B cell (primary cell): ENCODE data around the gene C10orf105. TPM values are rescaled to one million over a fixed set of nuclear protein-coding genes. Genes with fewer than 3 reads are reported as not detected.
A peak's percentile ranks its signal among the peaks of the same experiment; 100 is the strongest.

ENCODE experiments used
- ATAC-seq: fragments of 200-7000 bp; cut with Tn5 transposase; one replicate; pipeline ENCODE4 v1.10.0; 2021; ENCODE audit warnings: low read depth, mild to moderate bottlenecking, moderate number of reproducible peaks, moderate library complexity
- CTCF ChIA-PET: fragments of 350-600 bp; sonication (Branson Sonifier 250); formaldehyde crosslinking; loops from one replicate; lab custom pipeline; 2021; ENCODE audit warnings: antibody characterized with exemption, inconsistent platforms; lab: Charles Lee
- POLR2A ChIA-PET: fragments of 350-600 bp; sonication (Branson Sonifier 250); formaldehyde crosslinking; loops from one replicate; lab custom pipeline; 2021; ENCODE audit warnings: antibody characterized with exemption; lab: Charles Lee
- DNase-seq: peaks from one replicate; pipeline ENCODE4 v3.0.0; 2013
- H2AFZ ChIP-seq: 2 replicates; pipeline ENCODE4 v1.6.1; 2012; ENCODE audit warnings: mild to moderate bottlenecking, low read depth, low read length; ENCODE audit not compliant: insufficient read depth, poor library complexity, severe bottlenecking
- H3K27ac ChIP-seq, 2 donors: 1 replicate in 1 of 2; 2 replicates in 1 of 2; pipeline ENCODE4 v1.5.1; 2012 to 2013; ENCODE audit warnings: low read length in 2 of 2, mild to moderate bottlenecking in 2 of 2, moderate library complexity in 1 of 2
- H3K27me3 ChIP-seq, 4 experiments: fragments of 200-600 bp in 1 of 4; sonication (generic) in 1 of 4; replicated peaks in 1 of 4; 1 replicate in 2 of 4; 2 replicates in 2 of 4; pipeline versions ENCODE4 v1.6.1 to v1.7.0; 2013 to 2016; ENCODE audit warnings: low read length in 3 of 4, mild to moderate bottlenecking in 2 of 4, mixed read lengths in 1 of 4, moderate library complexity in 1 of 4; ENCODE audit not compliant: insufficient read depth in 4 of 4, control insufficient read depth in 3 of 4; ENCODE audit errors: control extremely low read depth in 1 of 4
- H3K36me3 ChIP-seq, 2 experiments: replicated peaks in 1 of 2; 1 replicate in 1 of 2; 2 replicates in 1 of 2; pipeline versions ENCODE4 v1.6.1 to v1.7.1; 2013; ENCODE audit warnings: low read length in 1 of 2; ENCODE audit not compliant: insufficient read depth in 2 of 2, control insufficient read depth in 1 of 2; ENCODE audit errors: control extremely low read depth in 1 of 2, extremely low read depth in 1 of 2
- H3K4me1 ChIP-seq, 2 donors: fragments of 200-600 bp in 1 of 2; sonication (generic) in 1 of 2; 1 replicate in 1 of 2; 2 replicates in 1 of 2; pipeline versions ENCODE4 v1.5.1 to v1.6.1; 2013 to 2017; ENCODE audit warnings: low read length in 2 of 2; ENCODE audit not compliant: control insufficient read depth in 2 of 2, insufficient read depth in 2 of 2
- H3K4me2 ChIP-seq: replicated peaks from 2 replicates; pipeline ENCODE3; 2012; ENCODE audit warnings: mild to moderate bottlenecking, low read depth, low read length; ENCODE audit not compliant: poor library complexity, severe bottlenecking
- H3K4me3 ChIP-seq, 5 experiments: fragments of 200-600 bp in 1 of 5; sonication (generic) in 1 of 5; 1 replicate in 3 of 5; 2 replicates in 2 of 5; pipeline versions ENCODE4 v1.5.1 to v1.7.0; 2011 to 2016; ENCODE audit warnings: low read length in 4 of 5, mild to moderate bottlenecking in 4 of 5, low read depth in 2 of 5, control low read depth in 1 of 5, moderate library complexity in 1 of 5; ENCODE audit not compliant: insufficient read depth in 1 of 5; ENCODE audit errors: control extremely low read depth in 1 of 5, extremely low read depth in 1 of 5
- H3K79me2 ChIP-seq: fragments of 200-600 bp; sonication (generic); one replicate; pipeline ENCODE4 v1.6.0; 2016; ENCODE audit warnings: low read length; ENCODE audit not compliant: control insufficient read depth, insufficient read depth
- H3K9ac ChIP-seq: fragments of 200-600 bp; sonication (generic); 2 replicates; pipeline ENCODE4 v1.6.1; 2017; ENCODE audit warnings: mild to moderate bottlenecking, low read length, moderate library complexity
- H3K9me3 ChIP-seq, 3 donors: one replicate each; pipeline versions ENCODE4 v1.6.1 to v1.7.1; 2013; ENCODE audit warnings: low read length in 2 of 3; ENCODE audit not compliant: control insufficient read depth in 2 of 3, insufficient read depth in 1 of 3; ENCODE audit errors: control extremely low read depth in 1 of 3
- H4K20me1 ChIP-seq: 2 replicates; pipeline ENCODE4 v1.6.0; 2012; ENCODE audit warnings: mild to moderate bottlenecking, low read length; ENCODE audit not compliant: insufficient read depth, control insufficient read depth, poor library complexity, severe bottlenecking
- H3K27ac Mint-ChIP-seq: one replicate; pipeline ENCODE4 v1.8.0; 2021; ENCODE audit warnings: mixed read lengths
- H3K27me3 Mint-ChIP-seq: one replicate; pipeline ENCODE4 v1.8.0; 2021; ENCODE audit warnings: mixed read lengths
- H3K4me1 Mint-ChIP-seq: one replicate; pipeline ENCODE4 v1.8.0; 2021; ENCODE audit warnings: mixed read lengths
- H3K4me3 Mint-ChIP-seq: one replicate; pipeline ENCODE4 v1.8.0; 2021; ENCODE audit warnings: mixed read lengths
- H3K9me3 Mint-ChIP-seq: one replicate; pipeline ENCODE4 v1.8.0; 2022; ENCODE audit warnings: mixed read lengths; ENCODE audit not compliant: insufficient read depth
- EZH2 ChIP-seq: IDR thresholded peaks from 2 replicates; pipeline ENCODE4 v1.6.1; 2012; ENCODE audit warnings: borderline replicate concordance, low read depth, mild to moderate bottlenecking, moderate library complexity, low read length; ENCODE audit not compliant: insufficient read depth, poor library complexity, severe bottlenecking
- WGBS: methylation state at CpG from one replicate; pipeline ENCODE4 v1.1.5; 2013; ENCODE audit warnings: missing lambda C conversion rate; ENCODE audit not compliant: insufficient coverage; 5-methylcytosine and 5-hydroxymethylcytosine counted together
- intact Hi-C: fragments of 100-400 bp; cut with micrococcal nuclease; formaldehyde crosslinking; loops from one replicate; pipeline ENCODE4 v1.10.0; 2022
- polyA plus RNA-seq: library from polyadenylated mRNA; depleted of rRNA; stranded (reverse); fragments of >200 nt; gene quantifications from 2 replicates; pipeline ENCODE4 v1.2.3, GENCODE V29; 2012
- total RNA-seq, 2 donors: library from RNA; stranded (reverse); fragments of 120-200 nt in 1 of 2; gene quantifications; 1 replicate in 1 of 2; 2 replicates in 1 of 2; pipeline versions ENCODE4 v1.2.3 to v1.2.4, GENCODE V29; 2013 to 2022
- TF ChIP-seq, protein P1 (sequence below): fragments of 200-600 bp; IDR thresholded peaks from one replicate; pipeline ENCODE4 v1.8.0; 2022; ENCODE audit warnings: antibody characterized with exemption, mild to moderate bottlenecking

C10orf105 gene
- total and polyA plus RNA-seq, 2 donors (not counting 1 experiment from before 2014, with no cell fraction given): 0.03 TPM; not detected in 1

DNA sequence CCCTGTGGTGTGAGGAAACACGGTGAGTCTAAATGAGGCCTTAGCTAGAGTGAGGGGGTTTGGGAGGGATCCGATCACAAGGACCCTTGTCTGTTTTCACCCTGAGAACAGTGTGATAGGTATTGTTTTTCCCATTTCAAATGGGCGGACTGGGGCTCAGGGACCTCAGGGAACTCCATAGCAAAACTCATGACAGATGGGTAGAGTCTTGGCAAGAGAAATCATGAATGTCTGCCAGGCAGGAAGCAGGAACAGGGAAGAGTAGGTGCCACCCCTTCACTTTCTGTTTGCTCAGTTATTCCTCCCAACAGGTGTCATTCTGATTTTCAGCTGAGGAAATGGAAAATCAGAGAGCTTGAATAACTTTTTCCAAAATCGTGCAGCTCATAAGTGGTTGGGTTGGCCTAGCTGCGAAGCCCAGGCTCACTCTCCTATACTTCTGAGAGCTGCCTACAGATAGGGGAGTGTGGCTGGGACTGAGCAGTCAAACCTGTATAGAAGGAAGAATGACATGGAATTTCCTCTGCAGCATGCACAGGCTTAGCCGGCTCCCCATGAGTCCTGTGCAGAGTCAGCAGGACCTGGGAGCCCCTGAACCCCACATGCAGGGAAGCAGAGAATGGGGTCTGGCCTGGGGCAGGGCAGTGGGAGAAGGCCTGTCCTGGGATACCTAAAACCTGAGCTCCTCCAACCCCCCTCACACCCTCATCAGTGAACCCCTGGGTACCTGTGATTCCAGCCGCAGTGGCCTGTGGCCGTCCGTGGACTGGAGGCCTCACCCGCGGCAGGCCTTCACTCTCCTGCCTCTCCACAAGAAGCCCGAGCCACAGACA is 17.6 kb upstream of the C10orf105 start:
- WGBS: 72% methylated on average over 12 of the region's 12 CpGs
- H3K36me3 ChIP-seq: no peaks in the 10 kb centered on the region
- POLR2A ChIA-PET: no interaction called here
- DNase-seq (no peak), ATAC-seq (no peak)
- intact Hi-C loops: no loop called here
- Mint-ChIP-seq H3K27ac (peak overlapping the region; percentile 93), H3K9me3 (no peaks in the 10 kb centered on the region), H3K27me3 (no peaks in the 10 kb centered on the region), H3K4me3 (no peak overlapping the region), H3K4me1 (peaks cover 80% of the 10 kb centered on the region)
- TF ChIP-seq, protein P1, sequence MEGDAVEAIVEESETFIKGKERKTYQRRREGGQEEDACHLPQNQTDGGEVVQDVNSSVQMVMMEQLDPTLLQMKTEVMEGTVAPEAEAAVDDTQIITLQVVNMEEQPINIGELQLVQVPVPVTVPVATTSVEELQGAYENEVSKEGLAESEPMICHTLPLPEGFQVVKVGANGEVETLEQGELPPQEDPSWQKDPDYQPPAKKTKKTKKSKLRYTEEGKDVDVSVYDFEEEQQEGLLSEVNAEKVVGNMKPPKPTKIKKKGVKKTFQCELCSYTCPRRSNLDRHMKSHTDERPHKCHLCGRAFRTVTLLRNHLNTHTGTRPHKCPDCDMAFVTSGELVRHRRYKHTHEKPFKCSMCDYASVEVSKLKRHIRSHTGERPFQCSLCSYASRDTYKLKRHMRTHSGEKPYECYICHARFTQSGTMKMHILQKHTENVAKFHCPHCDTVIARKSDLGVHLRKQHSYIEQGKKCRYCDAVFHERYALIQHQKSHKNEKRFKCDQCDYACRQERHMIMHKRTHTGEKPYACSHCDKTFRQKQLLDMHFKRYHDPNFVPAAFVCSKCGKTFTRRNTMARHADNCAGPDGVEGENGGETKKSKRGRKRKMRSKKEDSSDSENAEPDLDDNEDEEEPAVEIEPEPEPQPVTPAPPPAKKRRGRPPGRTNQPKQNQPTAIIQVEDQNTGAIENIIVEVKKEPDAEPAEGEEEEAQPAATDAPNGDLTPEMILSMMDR: no peak
- no peak for TF ChIP-seq EZH2
- H3K9me3 ChIP-seq: no peaks in the 10 kb centered on the region
- H3K4me1 ChIP-seq: peaks cover 41 to 67% of the 10 kb centered on the region in 2 donors
- no peak overlapping the region for H3K9ac ChIP-seq
- peak overlapping the region; percentile 77 to 82 for H3K27ac ChIP-seq
- no peaks in the 10 kb centered on the region for H3K79me2 ChIP-seq
- no peaks in the 10 kb centered on the region for H3K27me3 ChIP-seq
- no peaks in the 10 kb centered on the region for H4K20me1 ChIP-seq
- H3K4me2 ChIP-seq: no peak overlapping the region
- peak overlapping the region; percentile 72 for H2AFZ ChIP-seq
- H3K4me3 ChIP-seq: no peak overlapping the region
- CTCF ChIA-PET: interaction anchor here (0.7 to 1.7 kb wide), 2 partner anchors 10 to 12 kb away, joined by 3 to 6 read pairs; no protein-coding TSS in a partner anchor

GRCh38 chr10:71736570-71736952 is 17.0 kb upstream of the C10orf105 start:
- no peak overlapping the region for H3K4me3 ChIP-seq
- ChIA-PET POLR2A (interaction anchor here (2.0 kb wide), 1 partner anchor 12 kb away, joined by 6 read pairs; no protein-coding TSS in a partner anchor), CTCF (interaction anchor here (1.7 kb wide), 1 partner anchor 12 kb away, joined by 6 read pairs; no protein-coding TSS in a partner anchor)
- H3K4me2 ChIP-seq: peak overlapping the region; percentile 72
- no peaks in the 10 kb centered on the region for H3K79me2 ChIP-seq
- Mint-ChIP-seq H3K4me3 (peak overlapping the region; percentile 45), H3K9me3 (no peaks in the 10 kb centered on the region), H3K27ac (peak overlapping the region; percentile 93), H3K27me3 (no peaks in the 10 kb centered on the region), H3K4me1 (peaks cover 78% of the 10 kb centered on the region)
- H3K9ac ChIP-seq: no peak overlapping the region
- 100% methylated on average over 1 of the region's 2 CpGs for WGBS
- H4K20me1 ChIP-seq: no peaks in the 10 kb centered on the region
- H3K27ac ChIP-seq: peak overlapping the region; percentile 77 to 82
- no peak for TF ChIP-seq EZH2
- TF ChIP-seq, protein P1: no peak
- intact Hi-C loops: no loop called here
- peaks cover 0 to 3% (median 0%) of the 10 kb centered on the region in 3 donors for H3K9me3 ChIP-seq
- peaks cover 41 to 66% of the 10 kb centered on the region in 2 donors for H3K4me1 ChIP-seq
- DNase-seq (no peak), ATAC-seq (no peak)
- peak overlapping the region; percentile 72 for H2AFZ ChIP-seq
- H3K36me3 ChIP-seq: no peaks in the 10 kb centered on the region
- H3K27me3 ChIP-seq: no peaks in the 10 kb centered on the region
